Adipose tissue (tissue), 3 donors: ENCODE results near the gene HLA-F. TPM values are rescaled to one million over a fixed set of nuclear protein-coding genes. Genes with fewer than 3 reads are reported as not detected.

Source experiments
- H3K27ac ChIP-seq: one replicate; pipeline ENCODE4 v1.5.1; 2013; ENCODE audit warnings: low read depth, low read length
- WGBS, 3 donors: extraction: QIAGEN DNeasy Blood & Tissue Kit; methylation state at CpG; one replicate each; pipeline ENCODE4 v1.1.7; 2013; 5-methylcytosine and 5-hydroxymethylcytosine counted together
- polyA plus RNA-seq, 3 donors: library from polyadenylated mRNA; stranded (reverse); fragments of 200-250 nt; gene quantifications; one replicate each; pipeline ENCODE4 v1.2.3, GENCODE V29; 2013
- donor health status: healthy with polysubstance abuse.
- donor health status: Bipolar disorder and iron deficiency.
- donor health status: healthy.

The HLA-F gene
- polyA plus RNA-seq, 3 donors, result 43.4 to 99.6 (median 88.8) TPM

GRCh38 chr6:29751480-29751879, 28.2 kb downstream of the HLA-F start:
- WGBS, 3 donors, result 84 to 94% (median 92%) methylated on average over 3 of the region's 3 CpGs
- no peak overlapping the region for H3K27ac ChIP-seq

- H3K27ac ChIP-seq, result no peak overlapping the region
- WGBS, 3 donors, result 0 to 1% (median 0%) methylated on average over 64 of the region's 64 CpGs
Observed at GRCh38 chr6:29752451-29753308, 29.4 kb downstream of the HLA-F start.

- H3K27ac ChIP-seq, result no peak overlapping the region
- WGBS, 3 donors, result 14 to 21% (median 16%) methylated on average over 4 of the region's 4 CpGs
Observed at GRCh38 chr6:29753309-29753644, 30.0 kb downstream of the HLA-F start.

- no peak overlapping the region for H3K27ac ChIP-seq
- 57 to 69% (median 60%) methylated on average over 23 of the region's 23 CpGs for WGBS, 3 donors
Observed at GRCh38 chr6:29755295-29755871, 32.1 kb downstream of the HLA-F start.

GRCh38 chr6:29757282-29757681, 34.0 kb downstream of the HLA-F start:
- 46 to 96% (median 73%) methylated on average over 2 of the region's 2 CpGs for WGBS, 3 donors
- H3K27ac ChIP-seq, result no peak overlapping the region

- 40 to 56% (median 41%) methylated on average over 2 of the region's 2 CpGs for WGBS, 3 donors
- H3K27ac ChIP-seq, result no peak overlapping the region
Observed at GRCh38 chr6:29757701-29758293, 34.6 kb downstream of the HLA-F start.

- H3K27ac ChIP-seq, result no peak overlapping the region
- 69 to 90% (median 82%) methylated on average over 2 of the region's 2 CpGs for WGBS, 3 donors
Observed at GRCh38 chr6:29758761-29759160, 35.5 kb downstream of the HLA-F start.

- 78 to 82% (median 81%) methylated on average over 5 of the region's 5 CpGs for WGBS, 3 donors
- no peak overlapping the region for H3K27ac ChIP-seq
Observed at GRCh38 chr6:29759457-29759856, 36.2 kb downstream of the HLA-F start.

GRCh38 chr6:29760328-29760727, 37.1 kb downstream of the HLA-F start:
- 54 to 63% (median 59%) methylated on average over 3 of the region's 3 CpGs for WGBS, 3 donors
- H3K27ac ChIP-seq, result no peak overlapping the region

GRCh38 chr6:29762051-29762450, 38.8 kb downstream of the HLA-F start:
- H3K27ac ChIP-seq, result no peak overlapping the region
- WGBS, 3 donors, result 31 to 56% (median 41%) methylated on average over 4 of the region's 4 CpGs

GRCh38 chr6:29762781-29763214, 39.6 kb downstream of the HLA-F start:
- WGBS, 3 donors, result 33 to 42% (median 37%) methylated on average over 2 of the region's 2 CpGs
- no peak overlapping the region for H3K27ac ChIP-seq

GRCh38 chr6:29763491-29764289, 40.5 kb downstream of the HLA-F start:
- no peak overlapping the region for H3K27ac ChIP-seq
- WGBS, 3 donors, result 72 to 88% (median 81%) methylated on average over 2 of the region's 2 CpGs

GRCh38 chr6:29764422-29765196, 41.4 kb downstream of the HLA-F start:
- no peak overlapping the region for H3K27ac ChIP-seq
- WGBS, 3 donors, result 82 to 93% (median 83%) methylated on average over 2 of the region's 2 CpGs

- WGBS, 3 donors, result 63 to 72% (median 72%) methylated on average over 3 of the region's 3 CpGs
- H3K27ac ChIP-seq, result no peak overlapping the region
Observed at GRCh38 chr6:29769336-29769735, 46.1 kb downstream of the HLA-F start.

GRCh38 chr6:29770306-29770705, 47.1 kb downstream of the HLA-F start:
- 69 to 82% (median 76%) methylated on average over 2 of the region's 2 CpGs for WGBS, 3 donors
- H3K27ac ChIP-seq, result no peak overlapping the region

- WGBS, 3 donors, result 49 to 82% (median 64%) methylated on average over 2 of the region's 2 CpGs
- no peak overlapping the region for H3K27ac ChIP-seq
Observed at GRCh38 chr6:29776684-29777083, 53.5 kb downstream of the HLA-F start.
